Trophoblast cell (in vitro differentiated cells and primary cell): ENCODE results near the gene LIMD2.

Source experiments
- DNase-seq, 2 donors: peaks; one replicate each; pipeline ENCODE4 v3.0.0-alpha.2; 2016
- H2AFZ ChIP-seq: 2 replicates; pipeline ENCODE4 v1.6.1; 2013; ENCODE audit warnings: low read length, moderate library complexity, mild to moderate bottlenecking; ENCODE audit not compliant: insufficient read depth, poor library complexity
- H2AK5ac ChIP-seq: 2 replicates; pipeline ENCODE4 v1.6.1; 2013; ENCODE audit warnings: mild to moderate bottlenecking, low read length
- H2BK120ac ChIP-seq: 2 replicates; pipeline ENCODE4 v1.6.1; 2013; ENCODE audit warnings: low read length, mild to moderate bottlenecking, moderate library complexity; ENCODE audit not compliant: insufficient read depth, poor library complexity
- H2BK12ac ChIP-seq: 2 replicates; pipeline ENCODE4 v1.6.1; 2013; ENCODE audit warnings: mild to moderate bottlenecking, low read length, moderate library complexity
- H2BK5ac ChIP-seq: 2 replicates; pipeline ENCODE4 v1.6.1; 2013; ENCODE audit warnings: low read length, low read depth, moderate library complexity, mild to moderate bottlenecking; ENCODE audit not compliant: poor library complexity
- H3K14ac ChIP-seq: 2 replicates; pipeline ENCODE4 v1.6.1; 2013; ENCODE audit warnings: mild to moderate bottlenecking, low read length
- H3K18ac ChIP-seq: 2 replicates; pipeline ENCODE4 v1.6.1; 2013; ENCODE audit warnings: mild to moderate bottlenecking, low read length
- H3K23ac ChIP-seq: 2 replicates; pipeline ENCODE4 v1.6.1; 2013; ENCODE audit warnings: low read length
- H3K27ac ChIP-seq: 2 replicates; pipeline ENCODE4 v1.5.1; 2013; ENCODE audit warnings: low read depth, mild to moderate bottlenecking, inconsistent platforms, low read length, moderate library complexity
- H3K27me3 ChIP-seq: 2 replicates; pipeline ENCODE4 v1.6.1; 2013; ENCODE audit warnings: inconsistent platforms, mild to moderate bottlenecking, low read length, moderate library complexity; ENCODE audit not compliant: insufficient read depth
- H3K36me3 ChIP-seq, 2 experiments: 1 replicate in 1 of 2; 2 replicates in 1 of 2; pipeline ENCODE4 v1.6.1; 2013; ENCODE audit warnings: low read length in 2 of 2, mild to moderate bottlenecking in 2 of 2, moderate library complexity in 1 of 2; ENCODE audit not compliant: insufficient read depth in 2 of 2, control insufficient read depth in 1 of 2
- H3K4ac ChIP-seq: 2 replicates; pipeline ENCODE4 v1.6.1; 2013; ENCODE audit warnings: low read depth, mild to moderate bottlenecking, low read length, moderate library complexity
- H3K4me1 ChIP-seq, 2 experiments: 1 replicate in 1 of 2; 2 replicates in 1 of 2; pipeline ENCODE4 v1.6.1; 2013; ENCODE audit warnings: low read length in 2 of 2, mild to moderate bottlenecking in 2 of 2, moderate library complexity in 1 of 2; ENCODE audit not compliant: insufficient read depth in 2 of 2, control insufficient read depth in 1 of 2
- H3K4me2 ChIP-seq: 2 replicates; pipeline ENCODE4 v1.6.1; 2013; ENCODE audit warnings: inconsistent platforms, mild to moderate bottlenecking, low read length, moderate library complexity
- H3K4me3 ChIP-seq: 2 replicates; pipeline ENCODE4 v1.5.1; 2013; ENCODE audit warnings: mild to moderate bottlenecking, low read depth, low read length, inconsistent platforms
- H3K79me1 ChIP-seq: one replicate; pipeline ENCODE4 v1.6.1; 2013; ENCODE audit warnings: low read length
- H3K79me2 ChIP-seq: 2 replicates; pipeline ENCODE4 v1.6.1; 2013; ENCODE audit warnings: low read length, mild to moderate bottlenecking; ENCODE audit not compliant: control insufficient read depth, insufficient read depth, poor library complexity
- H3K9ac ChIP-seq: 2 replicates; pipeline ENCODE4 v1.6.1; 2013; ENCODE audit warnings: mild to moderate bottlenecking, low read length
- H3K9me3 ChIP-seq: 2 replicates; pipeline ENCODE4 v1.6.1; 2013; ENCODE audit warnings: low read depth, mild to moderate bottlenecking, control low read depth, inconsistent platforms, low read length; ENCODE audit not compliant: insufficient read depth
- H4K12ac ChIP-seq: 2 replicates; pipeline ENCODE4 v1.6.1; 2013; ENCODE audit warnings: low read depth, mild to moderate bottlenecking, low read length, moderate library complexity
- H4K8ac ChIP-seq: 2 replicates; pipeline ENCODE4 v1.6.1; 2013; ENCODE audit warnings: low read depth, mild to moderate bottlenecking, low read length, moderate library complexity
- H4K91ac ChIP-seq: one replicate; pipeline ENCODE4 v1.6.1; 2013; ENCODE audit warnings: low read depth, mild to moderate bottlenecking, low read length, moderate library complexity
- WGBS: extraction: QIAGEN DNeasy Blood & Tissue Kit; methylation state at CpG from one replicate; pipeline ENCODE4 v1.1.7; 2013; ENCODE audit warnings: missing lambda C conversion rate; ENCODE audit not compliant: insufficient read length, insufficient coverage; ENCODE audit errors: extremely low coverage; 5-methylcytosine and 5-hydroxymethylcytosine counted together

LIMD2 gene

DNA sequence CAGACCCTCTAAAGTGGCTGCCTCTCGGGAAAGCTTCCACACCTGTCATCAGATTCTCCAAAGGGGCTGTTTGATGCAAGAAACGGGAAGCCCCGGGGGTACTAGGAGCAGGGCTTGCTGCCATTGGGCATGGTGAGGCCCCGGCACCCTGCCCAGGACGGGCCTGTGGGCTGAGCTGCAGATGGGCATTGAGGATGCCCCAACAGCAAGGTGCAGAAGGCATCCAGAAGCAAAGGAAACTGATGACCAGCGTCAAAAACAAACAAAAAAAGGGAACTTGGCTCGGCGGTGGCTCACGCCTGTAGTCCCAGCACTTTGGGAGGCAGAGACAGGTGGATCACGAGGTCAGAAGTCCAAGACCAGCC lies 1.5 kb upstream of the LIMD2 start:
- no peak overlapping the region for H4K12ac ChIP-seq
- no peak overlapping the region for H3K4ac ChIP-seq
- peaks cover 9 to 16% of the 10 kb centered on the region in 2 experiments for H3K4me1 ChIP-seq
- no peaks in the 10 kb centered on the region for H3K27me3 ChIP-seq
- H3K14ac ChIP-seq: no peak overlapping the region
- no peaks in the 10 kb centered on the region for H3K9me3 ChIP-seq
- H3K36me3 ChIP-seq: peaks cover 17 to 26% of the 10 kb centered on the region in 2 experiments
- peaks cover 4% of the 10 kb centered on the region for H3K79me2 ChIP-seq
- no peak overlapping the region for H4K8ac ChIP-seq
- H2AK5ac ChIP-seq: no peak overlapping the region
- H2BK120ac ChIP-seq: no peak overlapping the region
- peaks cover 6% of the 10 kb centered on the region for H3K79me1 ChIP-seq
- DNase-seq: no peak
- H2BK12ac ChIP-seq: no peak overlapping the region
- H3K4me3 ChIP-seq: no peak overlapping the region
- H3K9ac ChIP-seq: no peak overlapping the region
- H3K23ac ChIP-seq: no peak overlapping the region
- no peak overlapping the region for H3K27ac ChIP-seq
- no peak overlapping the region for H2AFZ ChIP-seq
- no peak overlapping the region for H3K18ac ChIP-seq
- no CpG with 5 or more reads among the region's 10 CpGs for WGBS
- H3K4me2 ChIP-seq: peak overlapping the region; percentile 69
- no peak overlapping the region for H4K91ac ChIP-seq
- H2BK5ac ChIP-seq: no peak overlapping the region

DNA sequence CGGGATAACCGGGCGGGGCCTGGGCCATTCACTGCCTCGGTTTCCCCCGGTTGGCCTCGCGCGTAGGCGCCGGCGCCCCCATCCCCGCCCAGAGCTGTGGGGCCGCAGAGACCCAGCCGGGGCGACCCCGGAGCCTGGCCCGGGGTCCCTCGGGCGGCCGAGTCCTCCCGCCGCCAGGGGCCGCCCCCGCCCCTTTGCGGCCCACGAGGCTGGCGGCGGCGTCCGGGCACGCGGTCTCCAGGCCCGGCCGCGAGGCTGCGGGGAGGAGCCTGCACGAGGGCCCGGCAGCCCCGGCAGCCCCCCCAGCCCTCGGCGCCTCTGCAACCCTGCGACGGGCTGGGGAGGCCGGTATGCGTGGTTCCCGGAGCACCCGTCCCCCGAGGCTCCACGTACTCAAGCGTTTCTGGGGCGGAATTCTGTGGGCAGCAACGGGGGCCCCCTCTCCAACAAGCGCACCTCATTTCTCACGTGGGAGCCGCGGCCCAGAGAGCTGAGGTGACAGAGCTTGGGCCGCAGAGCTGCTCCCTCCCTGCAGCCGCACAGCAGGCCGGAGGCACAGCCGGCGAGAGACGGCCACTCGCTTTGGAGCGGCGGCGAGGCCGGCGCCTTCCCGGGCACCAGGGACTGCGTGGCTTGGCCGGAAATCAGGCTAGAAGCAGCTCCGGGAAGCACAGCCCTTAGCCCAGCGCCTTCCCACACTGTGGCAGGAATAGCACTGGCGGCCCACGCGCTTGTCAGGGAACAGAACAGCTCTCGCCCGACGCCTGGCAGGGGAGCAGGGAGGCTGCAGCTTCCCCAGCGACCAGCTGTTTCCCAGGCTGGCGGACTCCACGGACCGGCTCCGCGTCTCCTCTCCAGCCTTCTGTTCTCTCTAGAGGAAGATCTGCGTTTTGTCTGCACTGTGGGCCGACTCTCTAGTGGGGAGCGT lies 867 bp upstream of the LIMD2 start:
- H2BK5ac ChIP-seq: no peak overlapping the region
- WGBS: no CpG with 5 or more reads among the region's 88 CpGs
- H3K36me3 ChIP-seq: peaks cover 15 to 24% of the 10 kb centered on the region in 2 experiments
- H2AFZ ChIP-seq: peak overlapping the region; percentile 67
- peak overlapping the region; percentile 71 for H4K91ac ChIP-seq
- H3K9ac ChIP-seq: no peak overlapping the region
- peak overlapping the region; percentile 5 for H3K27ac ChIP-seq
- H2AK5ac ChIP-seq: peak overlapping the region; percentile 34
- H2BK120ac ChIP-seq: peak overlapping the region; percentile 54
- H4K12ac ChIP-seq: peak overlapping the region; percentile 72
- peak overlapping the region; percentile 80 for H4K8ac ChIP-seq
- no peak overlapping the region for H3K23ac ChIP-seq
- peak overlapping the region; percentile 69 for H3K4me3 ChIP-seq
- H3K4me2 ChIP-seq: peak overlapping the region; percentile 69
- peaks cover 9 to 16% of the 10 kb centered on the region in 2 experiments for H3K4me1 ChIP-seq
- no peaks in the 10 kb centered on the region for H3K27me3 ChIP-seq
- H3K14ac ChIP-seq: peak overlapping the region; percentile 86
- H3K9me3 ChIP-seq: no peaks in the 10 kb centered on the region
- peak overlapping the region; percentile 81 for H3K18ac ChIP-seq
- H3K4ac ChIP-seq: peak overlapping the region; percentile 16
- peaks cover 4% of the 10 kb centered on the region for H3K79me2 ChIP-seq
- peaks cover 6% of the 10 kb centered on the region for H3K79me1 ChIP-seq
- no peak overlapping the region for H2BK12ac ChIP-seq
- DNase-seq: no peak

DNA sequence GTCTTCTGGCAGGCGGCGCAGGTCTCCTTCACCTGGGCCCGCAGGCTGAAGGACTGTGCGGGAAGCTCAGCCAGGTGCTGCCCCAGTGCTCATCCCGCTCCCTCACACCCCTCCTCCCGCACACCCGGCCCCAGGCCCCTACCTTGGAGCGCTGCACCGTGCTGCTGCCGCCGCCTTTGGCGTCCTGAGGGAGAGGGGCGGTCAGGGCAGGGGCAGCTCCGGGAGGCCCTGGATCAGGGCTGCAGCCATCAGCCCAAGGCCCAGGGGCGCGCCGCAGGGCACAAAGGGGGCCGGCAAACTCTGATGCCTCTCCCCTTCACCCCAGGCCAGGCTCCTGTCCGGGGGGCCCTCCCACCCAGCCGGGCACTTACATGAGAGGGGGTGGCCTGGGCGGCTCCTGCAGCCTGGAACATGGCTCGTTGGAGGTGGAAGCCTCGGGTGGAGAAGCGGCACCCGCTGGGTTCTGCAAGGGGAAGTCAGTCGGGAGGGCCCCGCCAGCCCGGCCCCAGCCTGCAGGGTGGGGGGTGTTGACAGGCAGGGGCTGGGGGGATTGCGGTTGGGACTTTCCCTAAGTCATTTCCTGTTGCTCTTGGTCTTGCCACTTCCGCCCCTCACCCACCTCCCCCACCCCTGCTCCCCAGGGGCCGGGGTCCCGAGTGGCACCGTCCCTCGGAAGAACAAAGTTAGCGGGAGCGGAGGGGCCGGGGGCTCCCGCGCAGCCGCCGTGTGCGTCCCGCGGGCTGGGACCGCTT lies 863 bp downstream of the LIMD2 start:
- Histone ChIP-seq H3K4me1 (peaks cover 9 to 16% of the 10 kb centered on the region in 2 experiments), H3K14ac (no peak overlapping the region), H4K8ac (peak overlapping the region; percentile 32), H3K18ac (no peak overlapping the region), H3K4me2 (peak overlapping the region; percentile 78), H3K36me3 (peaks cover 10 to 21% of the 10 kb centered on the region in 2 experiments), H2AK5ac (no peak overlapping the region), H4K91ac (peak overlapping the region; percentile 48), H3K27ac (no peak overlapping the region), H4K12ac (no peak overlapping the region), H2BK5ac (no peak overlapping the region), H2AFZ (peak overlapping the region; percentile 10), H3K9me3 (no peaks in the 10 kb centered on the region), H3K79me2 (peaks cover 4% of the 10 kb centered on the region), H3K9ac (peak overlapping the region; percentile 25), H3K23ac (no peak overlapping the region), H2BK120ac (no peak overlapping the region), H2BK12ac (no peak overlapping the region), H3K27me3 (no peaks in the 10 kb centered on the region), H3K4me3 (peak overlapping the region; percentile 78), H3K4ac (peak overlapping the region; percentile 1), H3K79me1 (peaks cover 6% of the 10 kb centered on the region)
- DNase-seq: no peak
- no CpG with 5 or more reads among the region's 45 CpGs for WGBS

DNA sequence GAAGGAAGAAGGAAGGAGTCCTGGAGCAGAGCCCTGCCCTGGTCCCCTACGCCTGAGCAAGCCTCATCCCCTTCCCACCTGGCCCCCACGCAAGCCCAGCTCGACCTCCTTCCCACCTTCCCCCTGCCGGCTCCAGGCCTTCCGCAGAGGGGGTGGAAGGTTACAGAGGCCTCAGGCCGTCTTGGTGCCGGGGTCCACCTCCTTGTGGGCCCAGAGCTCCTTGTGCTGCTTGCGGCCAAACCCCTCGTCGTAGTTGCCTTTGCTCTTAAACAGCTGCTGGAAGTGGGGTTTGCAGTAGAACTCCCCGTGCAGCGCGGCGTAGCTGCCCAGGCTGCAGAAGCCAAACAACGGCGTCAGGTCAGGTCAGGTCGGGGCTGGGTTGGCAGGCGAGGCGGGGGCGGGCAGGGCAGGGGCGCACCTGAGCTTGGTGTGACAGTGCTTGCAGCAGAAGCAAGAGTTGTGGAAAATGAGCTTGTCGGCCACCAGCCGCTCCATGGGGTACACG lies 1.5 kb downstream of the LIMD2 start:
- no peak overlapping the region for H4K91ac ChIP-seq
- DNase-seq: no peak
- H3K4me2 ChIP-seq: peak overlapping the region; percentile 78
- H3K27ac ChIP-seq: no peak overlapping the region
- no peaks in the 10 kb centered on the region for H3K9me3 ChIP-seq
- H2AFZ ChIP-seq: no peak overlapping the region
- peaks cover 11 to 21% of the 10 kb centered on the region in 2 experiments for H3K36me3 ChIP-seq
- H2AK5ac ChIP-seq: no peak overlapping the region
- H3K27me3 ChIP-seq: no peaks in the 10 kb centered on the region
- H4K12ac ChIP-seq: no peak overlapping the region
- H3K4me3 ChIP-seq: peak overlapping the region; percentile 78
- H4K8ac ChIP-seq: no peak overlapping the region
- H3K4ac ChIP-seq: peak overlapping the region; percentile 1
- H2BK12ac ChIP-seq: no peak overlapping the region
- peaks cover 4% of the 10 kb centered on the region for H3K79me2 ChIP-seq
- H3K18ac ChIP-seq: no peak overlapping the region
- H2BK5ac ChIP-seq: no peak overlapping the region
- H3K14ac ChIP-seq: no peak overlapping the region
- H3K9ac ChIP-seq: no peak overlapping the region
- no CpG with 5 or more reads among the region's 24 CpGs for WGBS
- no peak overlapping the region for H3K23ac ChIP-seq
- H2BK120ac ChIP-seq: no peak overlapping the region
- H3K4me1 ChIP-seq: peaks cover 9 to 16% of the 10 kb centered on the region in 2 experiments
- H3K79me1 ChIP-seq: peaks cover 6% of the 10 kb centered on the region
